ENCODE data around the gene CPB1.

Gene CPB1

GRCh38 chr3:148884261-148884660 is 56.6 kb downstream of the CPB1 start:
- no peak for DNase-seq

GRCh38 chr3:148889828-148890227 is 62.2 kb downstream of the CPB1 start:
- no peak for DNase-seq

- no peak for DNase-seq
Measured at GRCh38 chr3:148896062-148896461, 68.5 kb downstream of the CPB1 start.

- no peak for DNase-seq
Measured at GRCh38 chr3:148901987-148902791, 74.6 kb downstream of the CPB1 start.

- no peak for DNase-seq
Measured at GRCh38 chr3:148903022-148903442, 75.4 kb downstream of the CPB1 start.

GRCh38 chr3:148903941-148904340 is 76.3 kb downstream of the CPB1 start:
- no peak for DNase-seq

GRCh38 chr3:148906667-148907066 is 79.1 kb downstream of the CPB1 start:
- no peak for DNase-seq

Data from hematopoietic multipotent progenitor cell treated with erythropoietin and hydrocortisone succinate and interleukin-3 and kit ligand, for 6 days (in vitro differentiated cells).